Inflammatory macrophage treated with lipopolysaccharide for 4 hours (primary cell): ENCODE measurements around the gene OBP2B.
"Not testable (repeated sequence)": the region's sequence is repeated elsewhere in the genome, so short reads cannot be mapped to it uniquely, and the experiment has no call there.

Experiments
- DNase-seq: peaks from one replicate; pipeline ENCODE4 v3.0.0-alpha.2; 2020

The OBP2B gene

GRCh38 chr9:133221177-133221809, 12.2 kb upstream of the OBP2B start:
- no peak for DNase-seq

DNA sequence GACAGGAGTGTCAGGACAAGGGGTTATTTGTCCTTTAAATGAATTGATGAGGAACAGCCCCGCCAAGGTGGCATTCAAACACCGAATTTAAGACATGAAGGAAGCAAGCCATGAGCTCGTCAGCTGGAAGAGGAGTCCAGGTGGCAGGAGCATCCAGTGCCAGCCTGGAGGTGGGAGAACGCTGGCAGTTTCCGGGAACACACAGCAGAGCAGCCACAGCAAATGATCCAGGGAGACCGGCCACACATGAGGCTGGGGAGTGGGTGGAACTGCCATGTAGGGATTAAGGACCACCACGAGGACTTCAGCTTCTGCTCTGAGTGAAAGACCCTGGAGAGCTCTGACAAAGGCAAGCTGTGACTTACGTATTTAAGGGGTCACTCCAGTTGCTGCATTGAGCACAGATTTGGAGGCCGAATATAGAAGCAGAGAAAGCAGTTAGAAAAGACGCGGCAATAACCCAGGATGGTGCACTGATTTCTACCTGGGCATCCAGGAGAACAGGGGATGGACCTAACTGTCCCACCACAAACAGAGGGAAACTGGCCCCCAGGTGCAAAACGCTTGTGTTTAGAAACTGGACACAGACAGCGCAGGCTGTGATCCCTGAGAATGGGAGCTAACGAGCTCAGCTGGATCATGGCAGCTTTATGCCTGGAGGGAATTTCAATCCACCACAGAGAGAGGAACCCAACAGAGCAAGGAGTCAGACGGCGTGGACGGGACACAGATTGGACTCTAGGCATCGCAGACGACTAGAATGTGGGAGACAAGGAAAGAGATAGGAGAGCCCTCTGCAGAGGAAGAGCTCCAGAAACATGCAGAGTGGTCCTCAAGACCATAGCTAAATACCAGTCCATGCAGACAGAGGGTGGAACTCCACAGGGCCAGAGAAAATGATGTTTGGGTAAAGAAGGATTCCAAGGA, 9.3 kb upstream of the OBP2B start:
- not testable (repeated sequence) for DNase-seq

GRCh38 chr9:133217333-133217988, 8.4 kb upstream of the OBP2B start:
- DNase-seq = not testable (repeated sequence)

- not testable (repeated sequence) for DNase-seq
Observed at GRCh38 chr9:133214276-133214675, 5.2 kb upstream of the OBP2B start.

DNA sequence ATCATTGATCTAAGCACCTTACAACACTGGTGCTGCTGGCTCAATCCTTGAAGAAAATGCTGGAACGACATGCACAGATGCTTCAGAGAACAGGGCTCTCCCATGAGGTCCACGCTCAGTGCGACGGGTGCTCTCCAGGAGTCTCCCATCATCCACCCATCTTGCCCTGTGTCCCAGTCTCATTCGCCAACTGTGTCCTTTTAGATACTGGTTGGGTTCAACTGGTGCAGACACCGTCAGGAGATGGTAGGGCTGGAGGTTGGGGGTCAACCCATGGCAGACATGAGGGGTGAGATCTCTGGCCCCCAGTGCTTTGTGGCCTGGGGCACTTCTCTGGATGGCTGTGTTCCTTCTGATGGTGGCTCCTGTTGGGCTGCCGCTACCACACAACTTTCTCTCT, 1.6 kb upstream of the OBP2B start:
- no peak for DNase-seq

DNA sequence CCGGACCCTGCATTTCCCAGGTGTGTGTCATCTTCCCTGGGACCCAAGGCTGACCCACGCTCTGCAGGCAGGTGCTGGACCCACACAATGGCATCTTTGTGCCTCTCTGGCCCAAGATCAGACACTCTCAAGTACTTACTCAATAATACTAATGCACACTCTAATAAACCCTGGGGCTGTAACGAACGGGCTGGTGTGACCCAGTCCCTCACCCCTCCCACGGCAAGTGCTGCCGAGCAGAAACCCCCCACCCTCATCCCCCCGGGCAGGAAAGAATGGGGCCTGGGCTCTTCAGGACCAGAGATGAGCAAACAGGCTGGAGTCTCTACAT, 1.1 kb upstream of the OBP2B start:
- no peak for DNase-seq

DNA sequence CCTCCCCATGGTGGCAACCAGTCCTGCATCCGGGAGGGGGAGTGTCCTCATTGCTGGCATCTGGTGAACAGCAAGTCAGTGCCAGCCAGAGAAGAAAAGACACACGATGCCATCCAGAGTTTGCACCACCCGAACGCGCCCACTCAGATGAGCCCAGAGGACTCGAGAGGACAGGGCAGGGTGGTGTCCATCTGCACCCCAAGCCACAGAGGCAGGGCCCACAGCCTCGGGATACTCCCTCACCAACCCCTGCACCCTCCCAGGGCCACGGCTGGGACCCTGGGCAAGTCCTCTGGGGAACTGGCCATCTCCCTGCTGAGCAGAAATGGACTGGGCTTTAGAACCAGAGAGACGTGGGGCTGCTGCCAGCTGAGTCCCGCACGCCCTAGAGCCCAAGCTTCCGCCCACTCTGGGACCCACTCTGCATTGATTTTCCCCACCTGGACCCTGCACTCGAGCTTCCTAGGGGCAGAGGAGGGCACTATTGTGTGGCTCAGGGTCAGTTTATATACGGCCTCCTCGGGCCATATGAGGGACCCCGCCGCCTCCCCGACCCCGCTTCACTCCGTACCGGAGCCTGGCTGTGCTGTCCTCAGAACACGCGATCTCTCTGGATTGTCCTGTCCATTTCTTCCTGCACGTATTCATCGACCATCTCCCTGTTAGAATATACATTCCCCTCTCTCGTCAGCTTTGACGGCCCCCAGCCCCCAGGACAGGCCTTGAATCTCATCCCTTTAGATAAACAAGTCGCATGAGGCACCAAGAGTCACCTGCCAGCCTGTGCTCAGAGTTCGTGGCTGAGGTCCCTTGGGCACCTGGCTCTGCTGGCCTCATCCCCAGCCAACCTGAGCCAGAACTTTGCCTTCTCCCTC, 514 bp upstream of the OBP2B start:
- not testable (repeated sequence) for DNase-seq

DNA sequence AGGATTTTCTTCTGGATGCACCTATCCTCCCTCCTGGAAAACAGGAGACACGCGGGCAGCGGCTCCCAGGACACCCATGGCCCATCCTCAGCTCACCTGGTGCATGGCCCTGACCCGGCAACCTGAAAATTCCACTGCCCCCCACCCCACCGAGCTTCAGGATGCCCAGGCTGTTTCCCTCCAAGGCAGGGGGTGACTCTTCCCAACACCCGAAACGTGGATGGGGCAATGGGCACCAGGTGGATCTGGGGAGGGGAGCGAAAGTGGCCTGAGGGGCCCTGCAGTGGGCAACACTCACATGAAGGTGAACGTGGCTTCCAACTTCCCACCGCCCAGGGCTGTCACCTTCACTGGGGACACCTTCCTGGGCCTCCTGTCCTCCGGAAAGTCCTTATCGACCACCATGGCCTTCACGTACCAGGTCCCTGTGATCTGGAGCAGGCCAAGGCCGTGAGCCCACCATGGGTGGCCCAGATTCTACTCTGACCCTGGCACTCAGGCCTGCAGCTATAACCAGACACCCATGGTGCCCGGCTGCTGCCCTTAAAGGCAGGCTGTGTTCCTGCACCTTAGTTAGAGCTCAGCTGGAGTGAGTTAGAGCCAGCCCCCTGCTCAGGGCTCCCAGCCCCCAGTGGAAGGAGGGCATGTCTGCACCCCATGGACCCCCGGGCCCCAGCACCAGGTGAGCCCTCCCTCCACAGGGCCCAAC, 725 bp downstream of the OBP2B start:
- not testable (repeated sequence) for DNase-seq

- DNase-seq = no peak
Observed at GRCh38 chr9:133207540-133208170, 1.4 kb downstream of the OBP2B start.

DNA sequence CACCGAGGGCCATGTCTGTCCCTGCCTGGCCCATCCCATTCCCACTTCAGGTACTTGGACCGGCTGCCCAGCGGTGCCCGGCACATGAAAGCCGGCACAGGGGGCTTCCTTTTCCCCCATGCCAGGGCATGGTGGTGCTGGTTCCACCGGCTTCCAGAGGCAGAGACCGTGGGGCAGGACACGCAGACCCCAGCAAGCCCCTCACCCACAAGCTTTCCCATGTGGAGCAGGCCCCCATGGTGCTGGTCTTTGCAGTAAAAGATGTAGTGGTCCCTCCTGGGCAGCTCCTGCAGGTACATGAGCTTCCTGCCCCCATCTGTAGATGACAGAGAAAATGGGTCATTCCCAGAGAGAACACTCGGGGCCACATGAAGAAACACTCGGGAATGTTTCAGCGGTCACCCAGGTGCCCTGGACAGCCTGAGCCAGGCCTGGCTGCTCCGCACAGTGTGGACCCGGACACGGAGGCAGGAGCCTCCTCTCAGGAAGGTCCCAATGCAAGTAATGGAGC, 2.0 kb downstream of the OBP2B start:
- DNase-seq = no peak

- DNase-seq = no peak
Observed at GRCh38 chr9:133205996-133206931, 2.8 kb downstream of the OBP2B start.

DNA sequence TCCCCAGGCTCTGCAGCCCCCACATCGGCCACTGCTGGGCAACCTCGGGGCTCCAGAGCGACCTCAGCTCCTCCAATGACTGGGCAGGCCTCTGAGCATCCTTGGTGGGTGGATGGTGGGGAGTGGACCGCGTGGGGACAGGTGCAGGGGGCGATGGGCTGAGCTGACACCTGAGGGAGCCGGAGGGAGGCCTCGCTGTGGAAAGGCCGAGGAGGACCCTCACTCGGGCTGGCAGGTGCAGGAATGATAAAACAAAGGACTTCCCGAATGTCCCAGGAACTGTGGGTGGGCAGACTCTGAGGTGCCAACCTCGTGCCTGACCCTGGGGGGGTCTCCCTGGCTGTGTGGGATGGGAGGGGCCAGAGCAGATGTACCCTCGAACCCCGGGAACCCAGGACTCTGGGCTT, 3.6 kb downstream of the OBP2B start:
- DNase-seq = not testable (repeated sequence)

GRCh38 chr9:133204993-133205336, 4.1 kb downstream of the OBP2B start:
- no peak for DNase-seq

GRCh38 chr9:133204335-133204992, 4.6 kb downstream of the OBP2B start:
- DNase-seq = no peak

DNA sequence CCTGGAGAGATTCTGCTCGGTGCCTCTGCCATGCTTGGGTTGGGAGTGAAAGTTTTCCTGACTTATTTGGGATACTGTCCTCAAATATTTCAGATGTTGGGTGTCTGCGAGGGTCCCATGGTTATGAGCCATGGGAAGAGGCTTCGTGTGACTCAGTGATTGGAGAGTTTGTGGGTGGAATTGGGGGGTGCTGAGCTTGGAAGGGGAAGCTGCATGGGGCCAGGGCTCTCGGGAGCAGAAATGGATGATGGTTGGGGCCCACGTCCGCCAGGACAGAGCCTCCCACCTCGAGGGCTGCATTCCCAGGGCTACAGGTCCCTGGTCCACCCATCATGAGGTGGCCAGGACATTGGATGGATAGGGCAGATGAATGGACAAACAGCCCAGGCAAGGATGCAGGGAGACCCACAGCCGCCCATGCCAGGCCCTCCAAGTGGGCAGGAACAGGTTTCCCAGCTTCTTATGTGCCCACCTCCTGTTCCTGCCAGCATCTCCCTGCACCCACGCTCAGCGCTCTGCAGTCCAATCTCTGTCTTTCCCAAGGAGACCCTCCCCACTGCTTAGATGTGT, 5.5 kb downstream of the OBP2B start:
- no peak for DNase-seq

DNA sequence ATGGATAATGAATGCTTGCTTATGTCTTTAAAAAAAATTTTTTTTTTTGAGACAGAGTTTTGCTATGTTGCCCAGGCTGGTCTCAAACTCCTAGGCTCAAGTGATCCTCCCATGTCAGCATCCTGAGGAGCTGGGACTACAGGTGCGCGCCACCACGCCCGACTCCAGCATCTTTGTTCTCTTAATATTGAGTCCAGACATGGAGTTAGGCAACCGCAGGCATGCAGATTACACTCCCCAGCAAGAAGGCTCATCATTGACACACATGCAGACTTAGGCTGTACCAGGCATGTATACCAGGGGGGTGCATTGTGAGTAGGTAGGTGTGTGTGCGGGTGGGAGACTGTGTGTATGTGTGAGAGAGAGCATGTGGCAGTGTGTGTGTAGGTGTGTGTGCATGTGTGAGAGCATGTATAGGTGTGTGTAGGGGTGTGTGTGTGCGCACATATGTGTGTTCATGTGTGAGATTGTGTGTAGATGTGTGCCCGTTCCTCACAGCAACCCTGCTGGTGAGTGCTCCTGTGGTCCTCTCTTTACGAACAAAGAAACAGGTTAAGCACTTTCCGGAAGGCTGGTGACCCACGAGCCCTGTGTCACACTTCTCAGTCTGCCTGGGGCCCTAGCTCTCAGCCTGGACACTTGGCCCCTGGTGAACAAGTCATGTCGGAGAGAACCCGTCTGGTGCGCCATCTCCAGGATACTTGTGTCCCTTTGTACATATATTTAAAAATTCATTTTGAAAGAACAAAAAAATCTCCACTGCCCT, 6.2 kb downstream of the OBP2B start:
- no peak for DNase-seq

DNA sequence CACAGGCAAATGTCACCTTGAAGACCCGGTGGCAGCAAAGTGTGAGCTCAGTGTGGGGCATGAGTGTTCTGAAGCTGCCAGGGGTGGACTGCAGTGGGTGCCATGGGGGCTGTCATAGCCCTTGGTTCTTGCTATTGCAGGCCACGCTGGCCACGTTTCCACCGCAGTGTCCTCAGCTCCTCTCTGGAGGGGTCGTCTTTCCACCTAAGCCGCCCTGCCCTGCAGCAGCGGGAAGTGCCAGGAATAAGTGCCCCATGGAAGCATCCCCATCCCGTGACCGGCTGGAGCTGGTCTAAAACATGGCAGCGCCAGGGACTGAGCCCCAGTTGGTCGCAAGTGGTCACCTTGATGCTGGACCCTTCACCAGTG, 6.9 kb downstream of the OBP2B start:
- no peak for DNase-seq

- no peak for DNase-seq
Observed at GRCh38 chr9:133201424-133202144, 7.5 kb downstream of the OBP2B start.
